Measurements from ENCODE around the gene TNFSF11. TPM values are rescaled to one million over a fixed set of nuclear protein-coding genes. Genes with fewer than 3 reads are reported as not detected.
A peak's percentile ranks its signal among the peaks of the same experiment; 100 is the strongest.
"Not testable (repeated sequence)": the region's sequence is repeated elsewhere in the genome, so short reads cannot be mapped to it uniquely, and the experiment has no call there.

TNFSF11 gene
- total RNA-seq, 1 donor from 2014 or later = 0.29 TPM

DNA sequence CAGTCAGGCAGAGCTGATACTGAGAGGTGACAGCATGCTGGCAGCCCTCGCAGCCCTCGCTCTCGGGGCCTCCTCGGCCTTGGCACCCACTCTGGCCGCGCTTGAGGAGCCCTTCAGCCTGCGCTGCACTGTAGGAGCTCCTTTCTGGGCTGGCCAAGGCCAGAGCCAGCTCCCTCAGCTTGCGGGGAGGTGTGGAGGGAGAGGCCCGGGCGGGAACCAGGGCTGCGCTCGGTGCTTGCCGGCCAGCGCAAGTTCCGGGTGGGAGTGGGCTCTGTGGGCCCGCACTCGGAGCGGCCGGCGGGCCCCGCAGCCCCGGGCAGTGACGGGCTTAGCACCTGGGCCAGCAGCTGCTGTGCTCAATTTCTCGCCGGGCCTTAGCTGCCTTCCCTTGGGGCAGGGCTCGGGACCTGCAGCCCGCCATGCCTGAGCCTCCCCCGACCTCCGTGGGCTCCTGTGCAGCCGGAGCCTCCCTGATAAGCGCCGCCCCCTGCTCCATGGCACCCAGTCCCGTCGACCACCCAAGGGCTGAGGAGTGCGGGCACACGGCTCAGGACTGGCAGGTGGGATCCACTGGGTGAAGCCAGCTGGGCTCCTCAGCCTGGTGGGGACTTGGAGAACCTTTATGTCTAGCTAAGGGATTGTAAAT is 14.3 kb upstream of the TNFSF11 start:
- not testable (repeated sequence) for DNase-seq (ENCODE audit: extremely low read depth, low read depth, low spot score)

DNA sequence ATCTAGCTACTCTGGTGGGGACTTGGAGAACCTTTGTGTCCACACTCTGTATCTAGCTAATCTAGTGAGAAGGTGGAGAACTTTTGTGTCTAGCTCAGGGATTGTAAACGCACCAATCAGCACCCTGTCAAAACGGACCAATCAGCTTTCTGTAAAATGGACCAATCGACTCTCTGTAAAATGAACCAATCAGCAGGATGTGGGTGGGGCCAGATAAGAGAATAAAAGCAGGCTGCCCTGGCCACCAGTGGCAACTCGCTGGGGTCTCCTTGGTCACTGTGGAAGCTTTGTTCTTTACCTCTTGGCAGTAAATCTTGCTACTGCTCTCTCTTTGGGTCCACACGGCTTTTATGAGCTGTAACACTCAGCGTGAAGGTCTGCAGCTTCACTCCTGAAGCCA is 13.6 kb upstream of the TNFSF11 start:
- not testable (repeated sequence) for DNase-seq (ENCODE audit: extremely low read depth, low read depth, low spot score)

DNA sequence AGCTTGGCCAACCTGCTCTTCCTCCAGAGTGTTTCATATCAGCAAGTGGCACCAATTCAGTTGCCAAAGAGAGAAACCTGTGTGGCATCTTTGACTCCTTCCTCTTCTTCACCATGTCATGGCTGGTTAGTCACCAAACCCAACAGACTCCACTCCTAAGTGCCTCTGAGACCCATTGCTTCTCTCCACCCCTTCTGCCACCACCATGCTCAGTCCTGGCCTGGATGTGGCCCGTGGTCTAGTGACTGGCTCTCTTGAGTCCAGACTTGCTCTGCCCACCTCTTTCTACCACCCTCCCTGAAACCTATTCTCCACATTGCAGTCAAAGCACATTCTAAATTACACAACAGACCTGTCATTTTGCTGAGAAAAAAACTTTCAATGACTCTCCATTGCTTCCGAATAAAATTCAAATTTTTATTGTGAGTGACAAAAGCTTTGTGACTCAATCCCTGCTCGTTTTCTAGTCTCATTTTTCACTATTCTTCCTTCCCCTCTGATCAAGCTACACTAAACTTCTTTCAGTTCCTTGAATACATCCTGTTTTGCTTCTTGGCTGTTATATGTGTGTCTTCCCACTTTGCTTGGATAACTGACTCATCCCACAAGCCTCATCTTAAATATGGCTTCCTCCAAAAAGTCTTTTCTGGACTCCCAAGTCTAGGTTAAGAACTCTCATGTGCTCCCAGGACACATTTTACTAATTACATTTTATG is 12.0 kb upstream of the TNFSF11 start:
- no peak for DNase-seq (ENCODE audit: extremely low read depth, low read depth, low spot score)

DNA sequence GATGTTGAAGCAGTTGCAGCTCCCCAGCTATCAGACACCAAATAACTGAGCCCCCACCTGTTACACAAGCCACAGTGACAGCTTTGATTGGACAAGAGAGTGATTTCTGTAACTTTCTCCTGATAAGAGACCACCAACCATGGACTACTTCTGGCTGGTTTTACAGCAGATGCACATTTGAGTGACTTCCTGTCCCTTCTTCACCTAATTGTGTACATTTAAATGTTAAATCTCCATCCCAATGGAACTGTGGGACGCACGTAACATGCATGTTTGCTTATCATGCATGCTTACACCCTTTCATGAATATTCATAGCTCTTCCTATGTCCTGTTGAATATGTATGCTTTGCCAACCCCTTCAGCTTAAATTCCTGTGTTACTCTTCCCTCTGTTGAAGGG is 6.0 kb upstream of the TNFSF11 start:
- DNase-seq (ENCODE audit: extremely low read depth, low read depth, low spot score) = no peak

GRCh38 chr13:42569576-42570344 is 4.2 kb upstream of the TNFSF11 start:
- DNase-seq (ENCODE audit: extremely low read depth, low read depth, low spot score) = no peak

DNA sequence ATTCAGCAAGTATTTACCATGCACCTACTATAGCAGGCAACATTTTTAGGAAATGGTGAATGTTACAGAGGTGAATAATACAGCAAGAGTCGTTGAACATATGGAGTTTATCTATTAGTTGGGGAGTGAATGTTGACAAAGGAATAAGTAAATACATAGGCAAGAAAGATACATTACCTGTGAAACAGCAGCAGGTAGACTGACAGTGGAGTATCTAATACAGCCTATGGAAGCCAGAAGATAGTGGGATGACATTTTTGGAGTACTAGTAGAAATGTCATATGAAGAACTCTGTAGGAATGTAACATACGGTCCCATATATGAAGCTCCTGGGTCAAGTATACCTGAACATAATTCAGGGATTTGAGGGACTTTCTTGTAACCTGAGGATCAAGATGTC is 2.1 kb upstream of the TNFSF11 start:
- no peak for DNase-seq (ENCODE audit: extremely low read depth, low read depth, low spot score)

DNA sequence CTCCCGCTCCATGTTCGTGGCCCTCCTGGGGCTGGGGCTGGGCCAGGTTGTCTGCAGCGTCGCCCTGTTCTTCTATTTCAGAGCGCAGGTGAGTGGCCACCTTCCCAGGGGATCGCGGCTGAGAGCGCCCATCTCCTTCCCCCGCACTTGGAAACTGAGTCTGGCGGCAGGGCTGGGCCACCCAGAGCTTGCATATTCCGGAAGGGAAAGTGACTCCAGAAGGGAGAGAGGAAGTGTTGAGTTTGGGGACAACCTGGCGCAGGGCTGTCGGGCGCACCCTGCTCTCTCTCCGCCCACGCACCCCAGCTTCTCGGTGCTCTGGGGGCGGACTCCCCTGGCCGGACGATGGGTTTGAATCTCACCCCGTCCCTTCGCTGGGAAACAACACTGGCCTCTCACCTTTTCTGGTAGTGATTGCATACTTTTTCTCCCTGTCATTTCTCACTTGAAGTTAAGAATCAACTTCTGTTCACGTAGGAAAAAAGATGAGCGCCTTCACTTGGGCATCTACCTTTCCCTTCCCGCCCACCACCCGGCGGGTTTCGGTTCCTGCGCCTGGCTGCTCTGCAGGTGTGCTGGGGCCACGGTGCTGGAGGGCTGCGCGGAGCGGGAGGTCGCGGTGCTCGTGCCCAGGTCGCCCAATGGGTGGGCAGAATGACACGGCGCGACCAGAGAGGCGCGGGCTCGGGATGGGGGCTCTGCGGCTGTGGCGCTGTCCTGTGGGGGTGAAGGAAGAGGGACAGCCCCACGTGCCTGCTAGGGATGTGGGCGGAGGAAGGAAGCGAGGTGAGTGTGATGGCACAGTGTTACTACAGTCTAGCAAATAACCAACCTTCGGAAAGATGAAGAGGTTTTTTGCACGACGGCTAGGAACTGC is 721 bp downstream of the TNFSF11 start:
- DNase-seq (ENCODE audit: extremely low read depth, low read depth, low spot score) = no peak

DNA sequence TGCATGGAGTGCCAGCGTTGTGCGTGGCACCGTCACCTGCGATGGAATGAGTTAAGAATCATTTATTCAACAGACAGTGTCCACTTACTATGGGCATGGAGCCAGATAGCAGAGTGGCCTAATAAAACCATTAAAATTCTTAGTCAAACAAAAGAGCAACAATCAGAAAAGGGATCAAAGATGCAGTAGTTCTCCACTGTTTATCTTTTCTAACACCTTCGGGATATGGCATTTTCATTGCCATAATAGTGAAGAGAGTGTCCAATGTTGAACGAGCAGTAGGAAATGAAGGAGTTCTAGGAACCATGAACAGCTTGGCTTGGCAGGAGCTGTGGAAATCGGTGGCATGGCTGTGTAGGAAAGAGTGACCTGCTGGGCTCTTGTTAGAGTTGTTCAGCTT is 2.0 kb downstream of the TNFSF11 start:
- DNase-seq (ENCODE audit: extremely low read depth, low read depth, low spot score) = no peak

DNA sequence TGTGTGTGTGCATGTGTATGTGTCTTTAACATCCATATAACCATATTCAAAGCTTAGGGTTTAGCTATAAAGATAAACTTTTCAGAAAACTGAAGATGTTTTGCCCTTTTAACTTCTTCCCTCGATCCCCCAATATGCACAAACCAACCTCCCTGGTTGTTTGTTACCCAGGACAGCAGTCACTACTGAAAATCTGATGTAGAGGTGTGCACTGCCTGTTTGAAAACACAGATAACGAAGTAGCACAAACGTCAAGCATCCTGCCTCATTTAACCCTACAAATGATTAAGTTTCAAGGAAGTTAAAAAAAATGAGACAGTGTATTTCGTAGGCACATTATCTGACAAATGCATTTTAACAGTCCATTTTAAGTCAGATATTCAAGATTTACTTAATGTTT is 3.6 kb downstream of the TNFSF11 start:
- DNase-seq (ENCODE audit: extremely low read depth, low read depth, low spot score) = no peak

DNA sequence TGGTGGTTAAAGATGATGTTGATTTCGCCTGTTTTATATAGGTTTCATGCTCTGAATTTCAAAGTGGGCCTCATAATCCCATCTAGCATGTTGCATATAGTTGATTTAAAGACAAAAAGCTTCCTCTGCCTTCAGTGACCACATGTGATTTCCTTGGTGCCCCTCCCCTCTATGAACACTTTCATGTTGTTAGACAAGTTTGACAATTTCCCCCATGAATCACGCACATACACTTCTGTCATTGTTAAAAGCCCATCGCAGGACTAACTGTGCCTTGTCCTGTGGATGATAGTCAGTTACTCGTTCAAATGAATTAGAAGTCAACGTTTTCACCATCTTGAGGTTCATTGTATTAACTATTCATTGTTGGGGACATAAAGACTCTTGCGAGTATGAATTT is 6.7 kb downstream of the TNFSF11 start:
- no peak for DNase-seq (ENCODE audit: extremely low read depth, low read depth, low spot score)

- no peak for DNase-seq (ENCODE audit: extremely low read depth, low read depth, low spot score)
Observed at GRCh38 chr13:42581427-42581826, 7.5 kb downstream of the TNFSF11 start.

DNA sequence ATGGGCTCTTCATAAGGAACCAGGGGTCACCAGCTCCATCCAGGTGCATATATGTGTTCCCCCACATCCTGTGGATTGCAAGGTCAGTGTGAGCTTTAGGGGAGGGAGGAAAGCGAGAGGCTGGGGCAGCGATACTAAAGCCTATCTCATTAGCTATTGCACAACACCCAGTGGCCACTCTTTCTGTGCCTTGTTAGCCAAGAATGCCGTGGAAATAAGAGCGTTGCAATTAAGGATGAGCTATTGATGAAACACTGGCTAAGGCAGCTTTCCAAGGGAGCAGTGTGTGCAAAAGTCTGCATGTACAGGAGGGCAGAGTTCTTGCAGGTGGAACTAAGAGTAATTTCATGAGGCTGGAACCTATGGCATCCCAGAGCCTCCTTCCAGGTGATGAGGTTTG is 17.6 kb downstream of the TNFSF11 start:
- DNase-seq (ENCODE audit: extremely low read depth, low read depth, low spot score) = no peak

DNA sequence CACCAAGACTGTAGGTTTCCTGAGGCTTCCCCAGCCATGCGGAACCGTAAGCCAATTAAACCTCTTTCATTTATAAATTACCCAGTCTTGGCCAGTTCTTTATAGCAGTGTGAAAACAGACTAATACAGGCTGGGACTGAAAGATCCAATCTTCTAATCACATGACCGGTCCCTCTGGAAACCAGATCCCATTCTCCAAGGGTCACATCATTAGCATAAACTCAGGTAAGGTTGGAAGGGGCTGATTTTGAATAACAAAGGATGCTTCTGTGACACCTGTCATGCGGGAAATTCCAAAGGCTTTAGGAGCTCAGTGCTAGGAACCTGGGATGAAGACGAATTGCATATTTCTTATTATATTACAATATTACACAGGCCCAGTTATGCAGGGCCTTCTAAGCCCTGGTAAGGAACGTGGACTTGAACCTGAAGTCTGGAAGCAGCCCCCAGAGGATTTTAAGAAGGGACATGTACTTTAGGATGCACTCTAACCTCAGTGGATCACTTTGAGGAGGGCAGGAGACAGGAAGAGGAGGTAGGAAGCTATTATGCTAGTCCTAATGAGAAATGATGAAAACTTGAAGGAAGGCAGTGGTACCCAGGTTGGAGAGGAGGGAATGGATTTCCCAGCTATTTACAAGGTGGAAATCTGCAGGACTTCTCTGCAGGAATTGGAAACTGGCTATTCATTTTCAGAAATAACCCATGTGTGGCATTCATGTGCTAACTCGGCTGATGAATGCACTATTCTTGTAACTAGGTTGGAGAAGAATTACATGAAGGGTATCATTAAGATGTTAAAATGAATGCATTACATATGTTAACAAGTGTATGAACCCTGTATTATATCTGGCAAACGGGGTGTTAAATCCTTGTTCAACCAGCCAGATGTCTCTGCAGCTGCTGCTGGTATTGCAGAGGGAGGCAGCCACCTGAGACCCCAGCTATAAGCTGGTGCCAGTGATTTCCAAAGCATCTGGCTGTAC is 19.3 kb downstream of the TNFSF11 start:
- no peak for DNase-seq (ENCODE audit: extremely low read depth, low read depth, low spot score)

GRCh38 chr13:42594481-42595252 is 20.7 kb downstream of the TNFSF11 start:
- peak; percentile 57 for DNase-seq (ENCODE audit: extremely low read depth, low read depth, low spot score)

DNA sequence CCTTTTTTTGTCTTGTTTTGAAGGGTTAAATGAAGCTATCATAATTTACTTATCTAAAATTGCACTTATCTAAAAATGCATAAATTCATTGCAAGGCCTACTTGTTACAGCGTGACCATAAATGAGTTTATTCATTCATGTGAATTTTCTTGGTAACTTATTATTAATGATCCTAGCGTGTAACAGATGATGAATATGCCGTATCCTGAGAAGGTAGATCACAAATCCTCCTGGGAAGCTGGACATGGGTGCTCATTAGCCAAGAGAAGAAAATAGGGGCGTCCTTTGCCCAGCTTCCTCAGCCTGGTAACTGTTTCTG is 21.3 kb downstream of the TNFSF11 start:
- no peak for DNase-seq (ENCODE audit: extremely low read depth, low read depth, low spot score)

- DNase-seq (ENCODE audit: extremely low read depth, low read depth, low spot score) = no peak
Observed at GRCh38 chr13:42597505-42597904, 23.6 kb downstream of the TNFSF11 start.

DNA sequence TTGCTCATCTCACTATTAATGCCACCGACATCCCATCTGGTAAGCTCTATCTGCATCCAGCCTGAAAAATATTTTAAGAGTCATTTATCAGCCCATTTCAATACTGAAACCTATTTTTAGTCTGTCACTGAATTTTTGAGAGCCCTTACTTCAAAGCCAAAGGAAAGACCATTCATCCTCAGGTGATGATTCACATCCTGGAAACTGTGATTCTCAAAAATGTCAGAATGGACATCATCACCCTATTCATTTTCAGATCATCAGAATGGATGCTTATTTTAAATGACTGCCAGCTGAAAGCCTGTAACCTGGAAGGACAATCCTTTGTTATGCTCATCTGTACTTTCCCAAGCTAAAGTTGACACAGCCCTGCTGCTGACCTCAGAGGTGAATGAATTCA is 27.0 kb downstream of the TNFSF11 start:
- no peak for DNase-seq (ENCODE audit: extremely low read depth, low read depth, low spot score)

DNA sequence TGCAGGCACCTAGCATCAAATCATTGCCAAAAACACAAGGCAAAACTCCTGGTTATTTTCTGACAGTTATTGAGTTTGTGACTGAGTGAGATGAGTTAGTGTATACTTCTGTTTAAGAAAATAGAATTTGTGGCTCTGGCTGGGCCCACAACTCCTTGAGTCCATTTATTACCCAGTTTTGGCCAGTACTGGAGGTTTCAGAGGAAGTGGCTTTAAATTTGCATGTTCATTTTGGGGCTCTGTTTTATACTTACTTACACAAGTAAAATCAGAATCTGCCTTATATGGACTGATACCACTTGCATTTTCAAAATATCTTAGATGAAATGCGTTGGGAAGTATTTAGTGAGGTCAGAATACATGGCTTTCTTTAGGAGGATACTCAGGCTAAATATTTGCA is 29.0 kb downstream of the TNFSF11 start:
- DNase-seq (ENCODE audit: extremely low read depth, low read depth, low spot score) = no peak

GRCh38 chr13:42603571-42603970 is 29.6 kb downstream of the TNFSF11 start:
- no peak for DNase-seq (ENCODE audit: extremely low read depth, low read depth, low spot score)
